Esophagus muscularis mucosa (tissue), 2 donors: ENCODE results near the gene THSD4.

Source experiments
- EP300 ChIP-seq: sonication (generic); formaldehyde crosslinking; IDR thresholded peaks from one replicate; pipeline ENCODE4 v1.6.1; 2017; ENCODE audit warnings: antibody characterized with exemption
- POLR2A ChIP-seq: fragments of 450-650 bp; IDR thresholded peaks from one replicate; pipeline ENCODE4 v1.6.1; 2017; ENCODE audit warnings: antibody characterized with exemption, moderate library complexity, mild to moderate bottlenecking, low read depth

GRCh38 chr15:71698742-71699141 is 583.5 kb downstream of the THSD4 start:
- no peak for TF ChIP-seq EP300
- no peak for TF ChIP-seq POLR2A
